HG02884 (cell line): ENCODE data around the gene LETMD1.

Experiments
- ATAC-seq: cut with Tn5 transposase; IDR thresholded peaks from one replicate; pipeline ENCODE4 v1.9.1; 2021; ENCODE audit warnings: mild to moderate bottlenecking, moderate library complexity; ENCODE audit not compliant: unreplicated experiment

The LETMD1 gene

DNA sequence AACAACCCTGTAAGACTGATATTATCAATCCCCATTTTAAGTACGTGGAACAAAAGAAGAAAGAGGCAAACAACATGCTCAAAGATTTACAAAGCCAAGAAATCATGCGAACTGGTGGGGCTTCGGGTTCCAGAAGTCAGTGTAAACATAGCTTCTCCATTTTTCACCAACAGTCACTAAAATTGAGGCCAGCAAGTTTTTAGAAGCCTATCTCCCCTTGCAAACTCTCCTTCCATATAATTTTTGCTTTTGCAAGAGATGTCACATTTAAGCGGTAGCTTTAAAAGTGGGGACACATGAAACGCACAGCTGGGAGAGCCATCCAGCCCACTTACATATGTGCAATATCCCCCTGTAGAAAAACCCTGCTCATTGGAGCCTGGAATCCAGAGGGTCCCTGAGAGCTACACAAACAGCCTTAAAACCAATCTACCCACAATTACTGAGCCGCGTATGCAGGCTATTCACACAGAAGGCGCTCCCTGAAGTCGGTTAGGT lies 22.7 kb upstream of the LETMD1 start:
- no peak for ATAC-seq

DNA sequence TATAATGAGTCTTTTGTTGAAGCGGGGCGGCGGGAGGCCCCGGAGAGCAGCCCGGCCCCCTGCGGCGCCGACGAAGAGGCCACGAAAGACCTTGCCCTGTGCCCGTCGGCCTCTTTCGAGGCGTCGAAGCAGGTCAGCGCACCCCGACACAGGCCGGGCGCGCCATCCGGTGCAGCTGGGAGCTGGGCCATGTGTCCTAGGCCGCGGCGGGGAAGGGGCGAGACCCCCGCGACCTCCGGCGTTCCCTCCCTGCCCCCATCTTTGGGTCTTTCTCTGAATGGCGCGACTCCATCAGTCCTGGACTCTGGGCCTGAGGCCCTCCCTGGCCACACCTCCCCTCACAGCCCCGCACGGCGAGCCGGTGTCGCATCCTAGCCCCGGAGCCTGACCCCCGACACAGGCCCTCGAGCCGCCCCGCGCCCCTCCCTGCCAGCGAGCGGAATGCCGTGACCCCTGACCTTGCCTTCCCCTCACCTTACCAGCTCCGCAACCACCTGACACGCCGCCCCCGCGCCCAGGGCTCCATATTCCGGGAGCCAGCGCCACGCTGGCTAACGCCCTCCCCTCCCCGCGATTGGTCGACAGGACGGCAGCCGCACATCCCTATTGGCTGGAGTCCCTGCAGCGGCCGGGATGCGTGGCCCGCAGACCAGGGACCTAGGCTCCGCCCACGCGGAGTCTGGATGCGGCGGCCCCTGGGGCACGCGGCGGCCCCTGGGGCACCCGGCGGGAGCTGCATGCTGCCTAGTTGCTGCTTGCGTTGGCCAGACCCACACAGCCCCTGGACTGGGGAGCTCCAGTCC lies 22.1 kb upstream of the LETMD1 start, which contains the start of gene SLC11A2:
SLC11A2 (minus strand) TSS at position 549 of the 803 bp plus-strand sequence. CDS start 15,656 bp downstream, outside the sequence.
- peak; percentile 83 for ATAC-seq

DNA sequence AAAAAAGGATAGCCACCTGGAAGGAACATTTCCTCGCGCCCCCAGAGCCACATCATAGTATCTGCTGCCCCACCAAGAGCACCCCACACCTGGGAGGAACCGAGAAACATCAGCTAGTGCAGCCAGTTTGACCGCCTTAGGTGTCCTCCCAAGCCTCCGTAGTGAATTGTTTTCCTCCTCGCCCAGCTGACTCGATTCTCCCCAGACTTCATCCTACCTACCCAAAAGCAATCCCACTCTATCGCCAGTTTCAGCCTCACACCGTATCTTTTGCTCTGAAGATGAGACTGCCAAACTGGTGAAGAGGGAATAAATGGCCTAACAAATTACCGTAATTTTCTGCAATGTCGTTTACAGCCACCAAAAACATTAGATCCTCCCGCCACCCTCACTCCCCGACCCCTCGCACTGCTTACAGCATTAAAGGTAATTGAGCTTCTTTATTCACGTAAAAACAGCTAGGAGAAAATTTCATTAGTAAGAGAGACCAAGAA lies 20.7 kb upstream of the LETMD1 start:
- ATAC-seq, result no peak

DNA sequence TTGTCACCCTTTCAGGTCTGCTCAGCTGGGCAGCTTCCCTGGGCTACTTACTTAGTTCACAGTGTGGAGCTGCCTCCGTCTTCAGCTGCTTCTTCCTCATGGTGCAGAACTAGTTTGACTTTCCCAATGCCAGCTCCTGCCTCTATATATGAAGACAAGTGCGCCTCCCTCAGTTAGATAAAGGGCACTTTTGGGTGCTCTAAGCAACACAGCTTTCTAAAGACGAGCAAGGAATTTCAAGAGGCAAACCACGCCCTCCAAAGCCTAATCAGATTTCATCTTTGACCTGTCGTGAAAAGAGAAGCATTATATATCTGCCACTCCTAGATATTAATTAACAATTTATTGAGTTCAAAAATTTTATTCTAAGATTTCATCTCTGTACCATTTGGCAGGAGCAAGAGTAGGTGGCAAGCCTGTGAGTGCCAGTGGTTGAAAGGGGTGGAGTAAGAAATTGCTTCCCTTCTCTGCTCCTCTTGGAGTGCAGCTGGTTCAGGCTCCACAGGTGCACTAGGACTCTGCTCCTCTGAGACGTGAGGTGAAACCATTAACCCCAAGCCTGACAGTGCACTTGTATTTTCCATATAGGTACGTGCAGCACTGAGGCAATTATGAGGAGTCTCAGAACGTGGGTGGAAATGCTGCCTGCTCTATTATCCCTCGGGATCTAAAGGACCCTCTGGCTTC lies 19.9 kb upstream of the LETMD1 start:
- no peak for ATAC-seq

DNA sequence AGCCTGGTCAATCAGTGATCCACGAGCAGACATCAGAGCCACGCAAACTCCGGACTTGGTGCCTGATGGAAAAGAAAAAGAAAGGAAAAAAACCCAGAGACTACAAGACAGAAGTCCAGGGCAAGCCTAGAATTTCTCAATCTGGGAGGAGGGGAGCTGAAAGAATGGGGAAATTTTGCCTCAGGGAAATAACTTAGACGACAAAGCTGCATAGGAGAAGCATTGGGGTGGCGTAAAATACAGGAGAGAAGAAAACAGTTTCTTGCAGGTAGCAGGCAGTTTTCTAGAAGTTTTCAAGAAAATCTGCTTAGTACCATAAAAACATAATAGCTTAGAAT lies 19.3 kb upstream of the LETMD1 start:
- ATAC-seq, result no peak

DNA sequence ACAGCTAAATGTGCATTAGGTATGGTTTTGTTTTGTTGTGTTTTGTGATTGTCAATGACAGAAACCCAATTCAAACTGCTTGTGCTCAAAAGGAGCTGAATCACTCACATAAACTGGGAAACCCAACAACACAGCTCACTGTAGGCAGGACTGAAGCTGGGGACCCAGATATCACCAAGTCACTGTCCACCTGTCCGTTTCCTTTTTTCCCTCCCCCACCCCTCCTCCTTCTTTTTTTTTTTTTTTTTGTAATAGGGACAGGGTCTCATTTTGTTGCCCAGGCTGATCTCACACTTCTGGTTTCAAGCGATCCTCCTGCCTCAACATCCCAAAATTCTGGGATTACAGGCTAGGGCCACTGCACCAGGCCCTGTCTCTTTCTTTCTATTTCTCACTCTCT lies 15.1 kb upstream of the LETMD1 start:
- ATAC-seq, result no peak

DNA sequence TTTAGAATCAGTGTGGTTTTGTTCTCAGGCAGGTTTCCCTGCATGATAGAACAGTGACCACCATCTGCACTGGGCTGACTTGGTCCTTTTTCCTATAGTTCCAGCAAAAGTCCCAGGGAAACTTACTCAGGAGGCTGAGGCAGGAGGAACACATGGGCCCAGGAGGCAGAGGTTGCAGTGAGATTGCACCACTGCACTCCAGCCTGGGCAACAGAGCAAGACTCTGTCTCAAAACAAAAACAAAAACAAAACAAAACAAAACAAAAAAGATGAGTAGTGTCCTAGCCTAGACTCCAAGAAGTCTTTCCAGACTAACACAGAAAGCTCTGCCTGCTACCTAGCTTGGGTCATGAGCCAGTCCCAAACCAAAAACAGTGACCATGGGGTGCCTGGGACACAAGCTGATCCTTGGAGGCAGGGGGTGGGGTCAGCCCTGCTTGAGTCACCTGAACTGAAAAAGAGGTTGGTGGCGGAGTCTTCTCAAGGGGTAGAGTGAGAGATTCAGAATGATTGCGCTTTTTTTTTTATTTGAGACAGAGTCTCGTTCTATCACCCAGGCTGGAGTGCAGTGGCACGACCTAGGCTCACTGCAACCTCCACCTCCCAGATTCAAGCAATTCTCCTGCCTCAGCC lies 14.6 kb upstream of the LETMD1 start:
- ATAC-seq, result no peak

DNA sequence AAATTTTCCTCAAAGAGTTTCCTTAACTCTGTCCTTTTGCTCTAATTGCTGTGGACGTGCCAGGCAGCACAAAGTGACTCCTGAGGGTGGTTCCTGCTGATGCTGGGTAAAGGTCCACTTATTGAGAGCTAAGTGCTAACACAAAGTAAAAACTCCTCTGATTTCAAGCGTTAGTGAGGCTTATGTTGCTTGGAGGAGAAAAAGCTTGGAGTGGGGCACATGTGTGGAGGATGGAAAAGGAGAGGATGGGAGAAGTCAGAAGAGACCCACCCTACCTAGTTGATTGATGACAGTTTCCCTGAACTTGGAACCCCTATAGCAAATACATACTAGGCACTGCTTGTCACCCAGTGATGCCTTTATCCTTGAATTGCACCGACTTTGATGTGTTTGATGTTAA lies 11.8 kb upstream of the LETMD1 start:
- ATAC-seq, result no peak

DNA sequence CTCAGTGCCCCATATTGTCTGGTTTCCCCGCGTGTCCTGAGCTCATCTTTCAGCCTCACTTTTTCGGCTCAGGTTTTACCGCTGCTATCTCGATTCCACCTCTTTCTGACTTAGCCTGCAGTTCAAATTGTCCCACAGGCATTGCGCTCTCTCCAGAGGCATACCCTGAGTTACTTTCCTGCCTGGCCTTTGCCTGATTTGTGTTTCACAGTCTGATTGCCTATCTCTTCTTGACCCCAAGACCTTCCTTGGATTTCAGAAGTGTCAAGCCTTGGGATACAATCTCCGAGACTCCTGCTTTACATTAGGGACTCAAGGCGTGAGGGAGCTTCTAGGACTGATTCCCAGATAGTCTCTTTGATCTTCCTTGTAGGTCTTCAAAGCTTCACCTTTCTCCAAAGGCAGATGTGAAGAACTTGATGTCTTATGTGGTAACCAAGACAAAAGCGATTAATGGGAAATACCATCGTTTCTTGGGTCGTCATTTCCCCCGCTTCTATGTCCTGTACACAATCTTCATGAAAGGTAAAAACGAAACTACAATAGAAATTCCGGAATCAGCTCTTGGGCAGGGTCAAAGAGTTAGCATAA lies 629 bp downstream of the LETMD1 start:
- no peak for ATAC-seq

DNA sequence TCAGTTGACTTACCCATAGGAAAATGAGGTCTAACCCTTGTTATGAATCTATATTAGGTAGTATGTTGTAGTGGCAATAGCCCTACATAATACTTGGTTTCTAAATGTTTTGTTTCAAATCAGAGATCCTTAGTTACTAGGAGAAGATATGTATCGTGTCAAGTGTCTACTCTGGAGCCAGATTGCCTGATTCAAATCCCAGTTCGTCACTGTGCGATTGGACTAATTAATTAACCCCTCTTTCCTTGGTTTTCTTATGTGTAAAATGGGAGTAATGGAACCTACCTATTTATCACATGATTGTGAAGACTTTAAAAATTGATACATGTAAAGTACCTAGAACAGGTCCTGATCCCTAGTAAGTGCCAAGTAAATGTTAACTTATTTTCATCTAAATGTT lies 1.4 kb downstream of the LETMD1 start:
- ATAC-seq, result no peak

DNA sequence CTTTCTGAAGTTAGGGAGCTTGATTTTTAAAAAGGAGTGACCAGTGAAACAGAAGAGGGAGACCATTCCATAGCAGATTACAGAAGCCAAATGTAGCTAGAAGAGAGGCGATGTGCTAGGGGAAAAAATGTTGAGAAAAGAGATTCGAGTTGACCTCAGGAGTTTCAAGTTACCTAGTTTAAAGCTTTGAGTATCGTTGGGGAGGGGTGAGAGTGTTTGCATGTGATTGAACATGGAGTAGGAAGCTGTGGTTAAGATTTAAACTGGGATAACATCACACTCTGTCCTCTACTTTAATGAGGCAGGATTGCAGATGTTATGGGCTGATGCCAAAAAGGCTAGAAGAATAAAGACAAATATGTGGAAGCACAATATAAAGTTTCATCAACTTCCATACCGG lies 3.7 kb downstream of the LETMD1 start:
- no peak for ATAC-seq

DNA sequence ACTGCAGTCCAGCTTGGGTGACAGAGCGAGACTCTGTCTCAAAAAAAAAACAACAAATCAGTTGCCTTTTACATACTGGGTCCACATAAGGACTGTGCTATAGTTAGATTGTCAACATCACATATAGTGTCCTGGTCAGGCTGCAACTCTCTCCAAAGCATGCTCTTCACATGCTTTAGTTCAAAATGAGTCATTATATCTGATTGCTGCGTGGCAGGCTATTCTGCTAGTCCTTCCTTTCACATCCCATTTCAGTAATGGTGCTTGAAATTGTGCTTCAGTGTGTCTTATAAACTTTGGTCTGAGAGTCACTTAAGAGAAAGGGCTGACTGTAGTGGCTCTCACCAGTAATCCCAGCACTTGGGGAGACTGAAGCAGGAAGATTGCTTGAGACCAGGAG lies 6.9 kb downstream of the LETMD1 start:
- ATAC-seq, result no peak

DNA sequence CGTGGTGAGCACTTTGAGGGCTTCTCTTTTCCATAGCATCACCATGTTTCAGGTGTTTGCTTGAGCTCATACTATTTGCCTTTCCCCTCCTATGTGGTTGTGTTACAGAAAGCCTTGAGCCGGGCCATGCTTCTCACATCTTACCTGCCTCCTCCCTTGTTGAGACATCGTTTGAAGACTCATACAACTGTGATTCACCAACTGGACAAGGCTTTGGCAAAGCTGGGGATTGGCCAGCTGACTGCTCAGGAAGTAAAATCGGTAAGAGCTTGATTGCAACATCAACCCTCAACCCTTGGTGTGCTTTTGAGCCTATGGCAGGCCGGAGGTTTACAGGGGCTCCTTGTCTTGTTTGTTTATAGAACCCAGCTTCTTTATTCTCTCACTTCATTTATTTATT lies 8.1 kb downstream of the LETMD1 start:
- no peak for ATAC-seq

DNA sequence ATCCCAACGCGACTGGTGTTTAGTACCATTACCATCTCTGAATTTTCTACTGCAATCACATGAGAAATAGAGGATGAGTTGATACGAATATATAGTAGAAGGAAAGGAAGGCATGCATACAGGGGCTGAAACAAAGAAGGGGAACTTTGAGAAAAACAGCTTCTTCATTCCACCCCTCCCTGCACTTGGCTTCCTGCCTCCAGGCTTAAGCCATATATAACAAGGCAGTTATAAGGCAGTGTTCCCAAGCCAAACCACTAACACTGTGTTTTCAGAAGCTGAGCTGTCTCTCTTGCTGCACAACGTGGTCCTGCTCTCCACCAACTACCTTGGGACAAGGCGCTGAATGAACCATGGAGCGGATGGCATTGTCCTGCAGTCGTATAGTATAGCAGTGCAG lies 11.0 kb downstream of the LETMD1 start:
- no peak for ATAC-seq

DNA sequence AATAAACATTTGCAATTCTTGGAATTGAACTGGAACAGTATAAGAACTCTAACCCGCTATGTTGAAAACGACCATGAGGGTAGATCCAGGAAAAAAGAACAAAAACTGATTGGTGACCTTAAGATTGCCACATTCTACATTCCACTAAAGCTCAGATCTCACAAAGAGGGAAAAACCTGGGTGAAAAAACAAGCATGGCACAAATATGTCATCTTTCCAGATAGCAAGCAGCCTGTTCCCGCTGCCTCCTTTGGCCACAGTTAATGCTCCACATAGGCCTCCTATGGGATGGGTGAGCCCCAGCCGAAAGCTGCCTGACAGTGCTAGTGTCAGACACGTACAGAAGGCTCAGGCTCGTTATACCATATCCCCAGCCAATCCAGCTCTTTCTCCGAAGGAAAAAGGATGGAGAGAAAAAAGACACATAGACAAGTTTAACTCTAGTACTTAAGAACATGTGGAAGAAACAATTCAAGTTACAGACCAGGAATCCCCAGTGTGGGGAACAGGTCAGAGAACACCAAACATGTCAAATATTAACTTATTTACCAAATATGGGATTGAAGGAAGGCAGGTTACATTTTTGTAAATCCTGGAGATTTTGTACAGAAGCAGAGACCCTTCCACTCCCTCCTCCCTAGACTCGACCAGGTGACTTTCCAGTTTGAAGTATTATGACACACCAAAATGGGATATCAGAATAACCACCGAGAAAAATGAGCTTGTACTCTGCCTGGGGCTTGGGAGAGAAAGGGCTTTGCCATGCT lies 14.7 kb downstream of the LETMD1 start:
- no peak for ATAC-seq

DNA sequence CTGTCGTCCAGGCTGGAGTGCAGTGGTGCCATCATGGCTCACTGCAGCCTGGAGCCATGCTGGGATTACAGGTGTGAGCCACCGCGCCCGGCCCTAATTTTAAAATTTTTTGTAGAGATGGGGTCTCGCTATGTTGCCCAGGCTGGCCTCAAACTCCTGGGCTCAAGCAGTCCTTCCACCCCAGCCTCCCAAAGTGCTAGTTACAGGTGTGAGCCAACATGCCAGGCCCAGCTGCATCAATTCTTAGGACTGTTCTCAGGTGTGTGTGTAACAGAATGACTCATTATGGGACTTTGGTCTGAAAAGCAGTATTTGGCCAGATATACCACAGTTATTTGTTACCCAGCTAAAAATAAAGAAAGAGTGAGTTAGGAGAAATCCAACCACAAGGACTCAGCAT lies 17.4 kb downstream of the LETMD1 start:
- ATAC-seq, result no peak

DNA sequence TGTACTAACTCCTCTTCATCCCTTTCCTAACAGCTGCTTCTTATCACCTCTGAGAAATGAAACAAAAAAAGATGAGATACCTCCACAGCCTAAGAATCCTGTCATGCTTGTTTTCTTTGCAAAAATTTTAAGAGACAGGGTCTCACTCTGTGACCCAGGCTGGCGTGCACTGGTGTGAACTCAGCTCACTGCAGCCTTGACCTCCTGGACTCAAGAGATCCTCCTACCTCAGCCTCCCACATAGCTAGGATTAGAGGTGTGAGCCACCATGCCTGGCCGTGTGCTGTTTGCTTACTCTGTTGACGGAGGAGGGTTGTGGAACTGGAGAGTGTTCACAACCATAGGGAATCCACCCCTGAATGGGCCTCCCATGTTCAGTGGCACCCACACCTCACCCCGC lies 19.1 kb downstream of the LETMD1 start:
- no peak for ATAC-seq

DNA sequence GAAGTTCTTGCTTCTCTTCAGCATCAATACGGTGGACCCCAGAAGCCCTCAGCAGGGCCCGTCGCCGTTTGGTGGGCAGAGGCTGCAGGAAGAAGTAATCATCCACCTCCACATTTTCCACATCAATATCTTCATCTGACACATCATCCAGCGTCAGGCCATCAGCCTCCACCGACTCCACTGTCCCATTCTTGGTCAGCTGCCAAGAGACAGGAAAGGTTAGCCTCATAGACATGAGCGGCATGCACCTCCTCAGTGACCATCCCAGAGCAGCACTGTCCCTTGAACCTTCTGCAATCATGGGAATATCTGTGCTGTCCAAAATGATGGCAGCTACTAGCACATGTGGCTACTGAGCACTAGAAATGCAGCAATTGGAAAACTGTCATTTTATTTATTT lies 19.6 kb downstream of the LETMD1 start:
- no peak for ATAC-seq

DNA sequence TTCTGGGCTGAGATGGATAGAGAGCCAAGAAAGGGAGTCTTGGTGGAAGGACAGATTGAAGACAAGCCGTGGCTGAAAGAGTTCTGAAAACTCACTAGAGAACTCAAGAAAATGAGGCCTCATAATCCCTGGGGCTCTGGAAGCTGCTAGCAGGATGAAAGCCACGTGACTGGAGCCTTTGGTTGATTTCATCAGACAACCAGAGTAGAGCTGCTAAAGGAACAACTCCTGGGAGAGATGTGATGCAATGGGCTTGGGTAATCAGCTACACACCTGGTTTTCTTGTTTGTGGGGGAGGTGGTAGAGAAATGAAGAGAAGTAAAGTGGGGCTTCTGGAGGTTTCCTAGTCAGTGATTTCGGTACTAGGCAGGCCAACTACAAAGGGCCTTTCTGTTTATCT lies 21.9 kb downstream of the LETMD1 start:
- ATAC-seq, result no peak

DNA sequence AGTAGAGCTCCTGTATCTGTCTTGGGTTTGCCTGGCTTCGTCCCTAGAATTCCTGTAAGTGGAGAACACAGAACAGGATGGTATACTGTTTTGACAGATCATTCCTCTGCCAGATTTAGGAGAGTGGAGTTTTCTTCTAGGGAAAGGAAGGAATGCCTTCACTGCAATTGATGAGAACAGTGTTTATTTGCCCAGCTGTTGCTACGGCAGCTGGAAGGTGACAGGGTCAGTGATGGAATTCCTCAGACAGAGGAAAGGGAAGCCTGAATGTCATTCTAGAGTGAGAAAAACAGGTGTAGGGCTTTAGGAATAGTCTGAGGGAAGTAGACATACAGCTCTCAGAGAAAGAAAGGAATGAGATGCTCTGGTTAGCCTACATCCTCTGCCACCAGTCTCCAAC lies 23.5 kb downstream of the LETMD1 start:
- no peak for ATAC-seq

DNA sequence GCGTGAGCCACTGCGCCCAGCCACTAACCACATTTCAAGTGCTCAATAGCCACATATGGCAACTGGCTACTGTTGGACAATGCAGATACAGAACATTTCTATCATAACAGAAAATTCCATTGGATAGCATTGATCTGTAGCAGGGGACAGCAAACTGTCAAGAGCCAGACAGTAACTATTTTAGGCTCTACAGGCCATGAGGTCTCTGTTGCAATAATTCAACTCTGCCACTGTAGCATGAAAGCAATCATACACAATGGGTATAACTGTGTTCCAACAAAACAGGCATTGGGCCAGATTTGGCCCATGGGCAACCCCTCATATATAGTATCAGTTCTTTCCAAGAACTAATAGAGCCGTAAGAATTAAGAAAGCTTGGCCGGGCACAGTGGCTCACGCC lies 27.3 kb downstream of the LETMD1 start:
- no peak for ATAC-seq
